GM11168 (cell line): ENCODE results near the gene POU2AF3.
"Not testable (repeated sequence)": the region's sequence is repeated elsewhere in the genome, so short reads cannot be mapped to it uniquely, and the experiment has no call there.

Source experiments
- in situ Hi-C: fragments of 300-500 bp; cut with MboI; formaldehyde crosslinking; loops from one replicate; pipeline ENCODE4 v1.12.0; 2022; ENCODE audit warnings: low sequenced_read_pairs; ENCODE audit not compliant: unreplicated experiment

Gene POU2AF3

DNA sequence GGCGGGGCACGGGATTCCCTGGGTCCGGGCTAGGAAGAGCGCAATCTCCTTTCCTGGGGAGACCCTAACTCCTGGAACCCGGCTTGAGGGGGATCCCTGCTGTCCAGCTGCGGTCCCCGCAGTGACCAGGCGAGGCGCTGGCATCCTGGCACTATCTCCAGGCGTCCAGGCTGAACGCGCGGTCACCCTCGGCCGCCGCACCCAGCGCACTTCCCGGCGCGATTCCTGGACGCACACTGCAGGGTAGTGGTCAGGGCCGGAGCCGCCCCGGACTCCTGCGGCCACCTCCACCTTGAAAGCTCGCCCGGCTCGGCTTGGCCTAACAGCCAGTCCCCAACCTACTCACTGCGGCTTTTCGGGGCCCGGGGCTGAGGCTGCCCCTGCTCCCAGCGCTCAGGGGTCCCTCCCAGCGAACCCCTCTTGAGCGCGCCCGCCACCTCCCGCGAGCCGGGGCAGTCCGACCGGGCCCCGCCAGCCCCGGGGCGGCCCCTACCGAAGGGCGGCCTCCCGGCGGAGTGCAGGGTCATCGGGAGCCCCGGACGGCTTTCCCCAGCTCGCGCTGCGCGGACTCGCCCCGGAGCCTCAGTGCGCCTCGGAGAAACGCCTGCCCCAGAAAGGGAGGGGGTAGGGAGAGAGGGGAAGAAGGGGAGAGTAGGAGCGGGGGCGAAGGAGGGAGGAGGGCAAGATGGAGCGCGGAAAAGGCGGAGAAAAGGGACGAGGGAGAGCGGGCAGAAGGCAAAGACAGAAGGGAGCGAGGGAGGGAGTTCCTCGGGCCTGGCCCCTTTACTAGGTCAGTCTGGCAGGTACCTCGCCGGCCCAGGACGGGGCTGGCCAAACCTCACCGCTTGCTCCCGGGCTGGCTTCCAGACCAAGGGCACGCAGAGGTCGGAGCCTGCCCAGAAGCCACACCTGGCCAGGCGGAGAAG is 1.0 kb downstream of the POU2AF3 start:
- in situ Hi-C loops = no loop called here

GRCh38 chr11:111300569-111300968 is 2.2 kb downstream of the POU2AF3 start:
- in situ Hi-C loops = no loop called here

DNA sequence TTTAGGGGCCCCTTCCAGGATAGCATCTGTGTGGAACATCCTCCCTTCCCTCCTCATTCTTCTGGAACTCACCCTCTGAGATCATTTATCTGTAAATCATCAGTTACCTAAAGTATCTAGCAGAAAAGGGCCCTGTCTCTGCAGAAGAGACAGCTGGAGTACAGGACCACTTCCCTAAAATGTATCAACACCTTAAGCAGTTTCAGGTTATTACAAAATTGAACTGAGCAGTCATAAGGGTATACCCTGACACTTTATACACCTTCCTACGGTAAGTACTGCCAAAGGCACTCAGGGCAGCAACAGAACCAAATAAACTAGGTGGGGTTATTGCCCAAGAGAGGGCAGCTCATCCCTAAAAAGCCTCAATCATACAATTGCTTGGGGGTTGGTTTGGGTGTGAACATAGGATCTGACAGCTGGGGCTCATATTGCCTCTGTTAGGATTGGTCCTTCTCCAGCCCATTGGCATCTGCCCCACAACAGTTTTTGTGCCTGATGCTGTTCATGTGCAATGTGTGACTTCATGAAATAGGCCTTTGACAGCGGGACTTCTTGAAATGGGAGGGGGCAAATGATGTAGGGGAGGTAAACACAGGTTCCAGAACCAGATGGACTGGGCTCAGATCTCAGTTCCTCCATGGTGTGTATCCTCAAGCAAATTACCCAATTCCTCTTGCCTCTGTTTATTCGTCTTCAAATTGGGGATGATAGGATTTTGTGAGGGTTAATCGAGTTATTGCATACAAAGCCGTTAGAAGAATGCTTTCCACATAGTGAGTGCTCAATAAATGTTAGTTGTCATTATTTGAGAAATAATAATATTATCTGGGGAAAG is 2.9 kb downstream of the POU2AF3 start:
- in situ Hi-C loops = no loop called here

- in situ Hi-C loops = no loop called here
These were observed 3.4 kb downstream of the POU2AF3 start for GRCh38 chr11:111301842-111302118.

DNA sequence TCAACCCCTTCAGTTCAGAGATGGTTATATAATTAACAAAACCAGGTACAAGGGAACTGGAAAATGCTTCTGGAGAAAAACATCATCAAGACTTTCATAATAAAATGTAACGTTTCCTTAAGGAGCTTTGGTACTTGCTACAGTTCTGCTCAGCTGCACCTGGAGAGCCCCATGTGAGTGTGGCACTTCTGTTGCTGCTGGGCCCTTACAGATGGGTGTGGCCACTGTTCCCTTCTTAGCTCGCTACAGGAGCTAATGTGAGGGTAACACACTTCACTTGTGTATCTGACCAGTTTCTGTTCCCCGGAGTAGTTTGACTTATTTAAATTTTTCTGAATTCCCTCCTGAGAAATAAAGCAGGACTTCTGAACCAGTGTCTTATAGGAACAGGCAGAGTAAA is 4.0 kb downstream of the POU2AF3 start:
- in situ Hi-C loops = no loop called here

DNA sequence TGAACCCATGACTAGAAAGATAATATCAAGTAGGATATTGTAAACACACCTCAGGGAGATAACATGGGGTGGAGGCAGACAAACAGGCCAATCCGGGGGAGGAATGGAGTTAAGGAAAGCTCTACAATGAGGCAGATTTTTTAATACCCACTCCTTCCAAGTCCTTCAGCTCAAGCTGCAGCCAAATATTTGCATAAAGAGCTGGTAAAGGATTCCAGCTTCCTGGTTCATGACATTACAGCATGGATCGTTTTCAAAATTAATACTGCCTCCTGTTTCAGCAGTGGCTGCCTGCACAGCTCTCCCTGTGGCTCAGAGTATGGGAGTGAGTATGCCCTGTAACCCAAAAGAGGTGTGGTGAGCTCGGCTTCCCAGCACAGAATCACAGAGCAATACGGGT is 5.1 kb downstream of the POU2AF3 start:
- in situ Hi-C loops = no loop called here

- in situ Hi-C loops = no loop called here
These were observed 6.9 kb downstream of the POU2AF3 start for GRCh38 chr11:111305162-111305802.

DNA sequence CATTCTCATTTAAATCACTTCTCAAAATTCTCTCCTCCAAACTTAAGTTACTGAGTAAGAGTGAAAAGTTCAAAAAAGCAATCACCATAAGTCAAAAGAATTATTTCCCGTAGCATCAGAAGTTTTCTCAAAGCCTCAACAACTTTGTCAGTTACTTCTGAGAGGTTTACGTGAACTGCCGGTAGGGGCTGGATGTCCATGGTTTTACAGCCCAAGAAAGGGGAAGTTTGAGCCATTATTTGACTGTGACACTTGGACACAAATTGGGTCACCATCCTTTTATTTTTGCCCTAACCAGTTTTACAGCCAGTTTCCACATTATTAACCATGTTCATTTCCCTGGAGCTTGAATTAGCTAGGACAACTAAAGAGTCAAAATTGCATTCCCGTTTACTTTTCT is 7.5 kb downstream of the POU2AF3 start:
- in situ Hi-C loops = no loop called here

- in situ Hi-C loops = no loop called here
These were observed 8.0 kb downstream of the POU2AF3 start for GRCh38 chr11:111306321-111306720.

- in situ Hi-C loops = no loop called here
These were observed 9.2 kb downstream of the POU2AF3 start for GRCh38 chr11:111307472-111308108.

GRCh38 chr11:111308140-111308539 is 9.8 kb downstream of the POU2AF3 start:
- in situ Hi-C loops = no loop called here

GRCh38 chr11:111309215-111309915 is 11.0 kb downstream of the POU2AF3 start:
- in situ Hi-C loops = no loop called here

GRCh38 chr11:111310088-111310487 is 11.7 kb downstream of the POU2AF3 start:
- in situ Hi-C loops = no loop called here

- in situ Hi-C loops = no loop called here
These were observed 12.4 kb downstream of the POU2AF3 start for GRCh38 chr11:111310723-111311122.

- in situ Hi-C loops = no loop called here
These were observed 13.7 kb downstream of the POU2AF3 start for GRCh38 chr11:111312076-111312475.

GRCh38 chr11:111319296-111319695 is 20.9 kb downstream of the POU2AF3 start:
- in situ Hi-C loops = no loop called here

- in situ Hi-C loops = not testable (repeated sequence)
These were observed 21.9 kb downstream of the POU2AF3 start for GRCh38 chr11:111320199-111320598.

DNA sequence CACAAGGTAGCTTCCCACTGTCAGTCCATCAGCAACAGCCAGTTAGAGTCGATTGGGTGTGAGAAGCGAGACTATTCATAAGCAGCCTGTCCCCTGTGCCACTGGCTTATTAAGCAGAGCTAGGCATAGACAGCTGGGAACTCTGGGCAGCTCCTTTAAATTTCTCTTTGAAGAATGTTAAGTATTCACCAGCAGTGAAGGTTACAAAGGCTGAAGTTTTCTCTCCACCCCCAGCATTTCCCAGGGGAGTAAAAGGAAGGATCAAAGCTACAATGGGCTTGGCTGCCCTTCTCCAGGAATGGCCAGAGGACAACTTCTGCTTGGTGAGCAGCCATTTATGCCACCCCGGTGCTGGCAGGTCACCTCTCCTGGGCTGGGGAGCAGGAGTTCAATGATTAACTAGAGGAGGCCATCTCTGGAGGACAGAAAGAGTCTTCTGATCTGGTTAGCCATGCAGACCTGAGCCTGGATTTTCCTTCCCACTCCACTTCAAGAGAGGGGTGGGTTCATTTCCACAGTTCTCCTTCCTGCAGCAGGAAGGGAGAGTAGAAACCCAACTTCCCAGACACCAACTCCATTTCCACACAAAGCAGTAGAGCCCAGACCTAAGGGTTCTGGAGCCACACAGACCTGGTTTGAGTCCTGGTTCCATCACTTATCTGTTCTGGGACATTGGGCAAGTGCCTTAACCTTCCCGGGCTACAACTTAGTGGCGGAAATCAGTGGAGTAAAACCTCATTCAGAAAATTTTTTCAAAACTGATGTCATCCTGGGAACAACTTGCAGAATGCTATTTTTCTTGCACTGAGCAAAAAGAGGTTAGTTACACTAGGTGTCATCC is 22.6 kb downstream of the POU2AF3 start:
- in situ Hi-C loops = no loop called here

DNA sequence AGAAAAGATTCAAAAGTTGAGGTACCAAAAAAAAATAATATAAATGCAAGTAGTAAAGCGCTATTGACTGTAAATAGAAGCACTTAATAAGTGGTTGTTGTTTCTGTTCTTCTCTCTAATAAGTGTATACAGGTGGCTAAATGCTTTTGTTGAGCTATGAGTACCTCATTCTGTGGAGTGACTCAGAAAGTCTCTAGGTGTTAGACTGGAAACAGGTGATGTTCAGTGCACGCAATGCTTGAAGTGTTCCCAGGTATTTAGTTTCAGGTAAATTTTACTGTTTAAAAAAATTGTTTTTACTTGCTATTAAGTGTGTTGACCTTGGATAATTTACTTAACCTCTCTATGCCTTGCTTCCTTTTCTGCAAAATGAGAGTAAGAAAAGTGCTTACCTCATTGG is 24.2 kb downstream of the POU2AF3 start:
- in situ Hi-C loops = no loop called here
